Measurements from ENCODE around the gene COL20A1. TPM values are rescaled to one million over a fixed set of nuclear protein-coding genes. Genes with fewer than 3 reads are reported as not detected.

The COL20A1 gene
- total and polyA plus RNA-seq, 10 donors, result 0.12 to 2.1 (median 0.60) TPM; not detected in 2

GRCh38 chr20:63316502-63316921, 23.5 kb downstream of the COL20A1 start:
- TF ChIP-seq POLR2A (IDR thresholded peaks at IDR 0.05) (no peak), POLR2AphosphoS5 (IDR thresholded peaks at IDR 0.05) (peak in 2 of 3 donors; percentile 12 to 49)
- TF ChIP-seq, protein P1, sequence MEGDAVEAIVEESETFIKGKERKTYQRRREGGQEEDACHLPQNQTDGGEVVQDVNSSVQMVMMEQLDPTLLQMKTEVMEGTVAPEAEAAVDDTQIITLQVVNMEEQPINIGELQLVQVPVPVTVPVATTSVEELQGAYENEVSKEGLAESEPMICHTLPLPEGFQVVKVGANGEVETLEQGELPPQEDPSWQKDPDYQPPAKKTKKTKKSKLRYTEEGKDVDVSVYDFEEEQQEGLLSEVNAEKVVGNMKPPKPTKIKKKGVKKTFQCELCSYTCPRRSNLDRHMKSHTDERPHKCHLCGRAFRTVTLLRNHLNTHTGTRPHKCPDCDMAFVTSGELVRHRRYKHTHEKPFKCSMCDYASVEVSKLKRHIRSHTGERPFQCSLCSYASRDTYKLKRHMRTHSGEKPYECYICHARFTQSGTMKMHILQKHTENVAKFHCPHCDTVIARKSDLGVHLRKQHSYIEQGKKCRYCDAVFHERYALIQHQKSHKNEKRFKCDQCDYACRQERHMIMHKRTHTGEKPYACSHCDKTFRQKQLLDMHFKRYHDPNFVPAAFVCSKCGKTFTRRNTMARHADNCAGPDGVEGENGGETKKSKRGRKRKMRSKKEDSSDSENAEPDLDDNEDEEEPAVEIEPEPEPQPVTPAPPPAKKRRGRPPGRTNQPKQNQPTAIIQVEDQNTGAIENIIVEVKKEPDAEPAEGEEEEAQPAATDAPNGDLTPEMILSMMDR (IDR thresholded peaks at IDR 0.05 in 8 of 11, conservative IDR thresholded peaks at IDR 0.05 in 3 of 11), result no peak
- DNase-seq, result peak; percentile 72
- no peaks in the 10 kb centered on the region for H3K9me3 ChIP-seq
- peaks cover 0 to 76% (median 7%) of the 10 kb centered on the region in 7 donors for H3K27me3 ChIP-seq (replicated peaks in 1 of 7)
- H3K4me1 ChIP-seq, result peaks cover 0 to 51% (median 8%) of the 10 kb centered on the region in 6 donors
- peak overlapping the region in 4 of 8 donors; percentile 61 to 70 (median 68) for H3K27ac ChIP-seq
- H3K4me3 ChIP-seq, result no peak overlapping the region
- intact Hi-C loops (cut with DNase I; ENCODE audit: low total_unique reads), result no loop called here
- WGBS, 5 donors, result 68 to 91% (median 72%) methylated on average over 14 of the region's 14 CpGs
- no peaks in the 10 kb centered on the region for H3K36me3 ChIP-seq

DNA sequence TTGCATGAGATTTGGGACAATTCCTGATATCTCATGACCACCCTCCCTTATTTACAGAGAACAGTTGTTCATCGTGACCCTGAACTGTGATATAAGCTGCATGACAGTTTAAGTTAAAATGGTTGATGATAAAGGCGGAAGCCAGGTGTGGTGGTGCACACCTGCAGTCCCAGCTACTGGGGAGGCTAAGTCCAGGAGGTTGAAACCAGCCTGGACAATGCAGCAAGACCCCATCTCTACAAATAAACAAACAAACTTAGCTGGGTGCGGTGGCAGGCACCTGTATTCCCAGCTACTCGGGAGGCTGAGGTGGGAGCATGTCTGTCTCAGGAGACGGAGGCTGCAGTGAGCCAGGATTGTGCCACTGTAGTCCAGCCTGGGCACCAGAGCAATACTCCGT, 24.1 kb downstream of the COL20A1 start:
- Histone ChIP-seq H3K27ac (no peak overlapping the region), H3K27me3 (replicated peaks in 1 of 7) (peaks cover 0 to 76% (median 7%) of the 10 kb centered on the region in 7 donors), H3K36me3 (no peaks in the 10 kb centered on the region), H3K9me3 (no peaks in the 10 kb centered on the region), H3K4me1 (peaks cover 0 to 54% (median 8%) of the 10 kb centered on the region in 6 donors), H3K4me3 (no peak overlapping the region)
- WGBS, 5 donors, result 79 to 93% (median 90%) methylated on average over 6 of the region's 6 CpGs
- TF ChIP-seq, protein P1 (IDR thresholded peaks at IDR 0.05 in 8 of 11, conservative IDR thresholded peaks at IDR 0.05 in 3 of 11), result no peak
- TF ChIP-seq POLR2AphosphoS5 (IDR thresholded peaks at IDR 0.05) (no peak), POLR2A (IDR thresholded peaks at IDR 0.05) (no peak)
- DNase-seq, result no peak
- intact Hi-C loops (cut with DNase I; ENCODE audit: low total_unique reads), result no loop called here

GRCh38 chr20:63317601-63318291, 24.8 kb downstream of the COL20A1 start:
- H3K4me3 ChIP-seq, result no peak overlapping the region
- no peaks in the 10 kb centered on the region for H3K36me3 ChIP-seq
- no peak for TF ChIP-seq POLR2A (IDR thresholded peaks at IDR 0.05)
- no peak for TF ChIP-seq POLR2AphosphoS5 (IDR thresholded peaks at IDR 0.05)
- TF ChIP-seq, protein P1 (IDR thresholded peaks at IDR 0.05 in 8 of 11, conservative IDR thresholded peaks at IDR 0.05 in 3 of 11), result no peak
- H3K9me3 ChIP-seq, result no peaks in the 10 kb centered on the region
- H3K27ac ChIP-seq, result no peak overlapping the region
- DNase-seq, result peak; percentile 63
- WGBS, 5 donors, result 75 to 85% (median 80%) methylated on average over 15 to 18 of the region's 18 CpGs
- peaks cover 0 to 54% (median 8%) of the 10 kb centered on the region in 6 donors for H3K4me1 ChIP-seq
- H3K27me3 ChIP-seq (replicated peaks in 1 of 7), result peaks cover 0 to 78% (median 7%) of the 10 kb centered on the region in 7 donors
- intact Hi-C loops (cut with DNase I; ENCODE audit: low total_unique reads), result no loop called here

DNA sequence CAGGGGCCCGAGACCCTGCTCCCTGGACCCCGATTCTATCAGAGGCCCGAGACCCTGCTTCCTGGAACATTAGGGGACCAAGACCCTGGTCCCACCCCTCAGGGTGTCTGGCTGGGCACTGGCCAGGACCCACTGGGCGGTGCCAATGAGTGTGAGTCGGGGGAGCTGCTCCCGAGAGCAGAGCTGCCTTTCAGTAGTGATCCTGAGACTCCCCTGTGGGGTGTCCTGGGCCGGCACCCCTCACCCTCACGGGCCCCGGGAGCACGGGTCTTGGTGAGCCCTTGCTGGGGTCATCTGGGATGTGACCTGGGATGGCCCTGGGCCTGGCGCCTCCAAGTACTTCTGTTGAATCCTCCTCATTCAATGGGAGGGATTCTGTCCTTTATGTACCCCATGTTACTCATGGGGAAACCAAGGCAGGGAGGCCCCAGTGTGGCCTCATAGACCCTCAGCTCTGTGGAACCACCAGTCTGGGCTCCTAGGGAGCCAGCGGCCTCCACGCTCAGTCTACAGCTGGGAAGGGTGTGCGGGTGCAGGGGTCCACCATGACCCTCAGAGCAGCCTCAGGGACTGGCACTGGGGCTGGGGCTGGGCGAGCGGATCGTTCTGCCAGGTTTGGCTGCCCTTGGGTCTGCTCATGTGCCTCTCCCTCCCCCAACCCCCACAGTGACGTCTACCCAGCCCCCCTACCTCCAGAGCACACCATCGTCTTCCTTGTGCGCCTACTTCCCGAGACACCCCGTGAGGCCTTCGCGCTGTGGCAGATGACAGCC, 25.6 kb downstream of the COL20A1 start:
- intact Hi-C loops (cut with DNase I; ENCODE audit: low total_unique reads), result no loop called here
- no peaks in the 10 kb centered on the region for H3K9me3 ChIP-seq
- 87 to 90% (median 88%) methylated on average over 16 to 24 of the region's 24 CpGs for WGBS, 5 donors

More for the DNA sequence above, 25.6 kb downstream of the COL20A1 start:
- DNase-seq, result no peak
- H3K36me3 ChIP-seq, result no peaks in the 10 kb centered on the region
- no peak overlapping the region for H3K27ac ChIP-seq
- TF ChIP-seq POLR2AphosphoS5 (IDR thresholded peaks at IDR 0.05), result no peak
- no peak for TF ChIP-seq POLR2A (IDR thresholded peaks at IDR 0.05)
- TF ChIP-seq, protein P1 (IDR thresholded peaks at IDR 0.05 in 8 of 11, conservative IDR thresholded peaks at IDR 0.05 in 3 of 11), result no peak
- H3K4me3 ChIP-seq, result no peak overlapping the region
- peaks cover 0 to 54% (median 8%) of the 10 kb centered on the region in 6 donors for H3K4me1 ChIP-seq
- peaks cover 0 to 81% (median 7%) of the 10 kb centered on the region in 7 donors for H3K27me3 ChIP-seq (replicated peaks in 1 of 7)

Measured in spleen (tissue), 11 donors.